Panc1 (cell line): ENCODE results near the gene MICAL2. TPM values are rescaled to one million over a fixed set of nuclear protein-coding genes. Genes with fewer than 3 reads are reported as not detected.

Experiments
- ATAC-seq: fragments of 200-7000 bp; cut with Tn5 transposase; 2 replicates; pipeline ENCODE4 v1.9.1; 2020; ENCODE audit warnings: mild to moderate bottlenecking, moderate library complexity
- BruUV-seq: library from RNA; stranded (reverse); fragments of 400-500 nt; replicated peaks from 2 replicates; lab custom pipeline; 2021; lab: Mats Ljungman, UMichigan
- CTCF ChIA-PET: fragments of 300-600 bp; sonication (Branson Sonifier 250); formaldehyde crosslinking; loops from one replicate; lab custom pipeline; 2022; ENCODE audit warnings: antibody characterized with exemption; lab: Charles Lee
- POLR2A ChIA-PET: fragments of 300-600 bp; sonication (Branson Sonifier 250); formaldehyde crosslinking; loops from one replicate; lab custom pipeline; 2022; ENCODE audit warnings: antibody characterized with exemption; lab: Charles Lee
- DNase-seq: peaks from one replicate; pipeline ENCODE4 v3.0.0-alpha.2; 2010; ENCODE audit warnings: low read depth, low spot score
- H3K27ac ChIP-seq: 2 replicates; pipeline ENCODE4 v1.5.1; 2011; ENCODE audit warnings: mild to moderate bottlenecking, low read length, inconsistent platforms
- H3K27me3 ChIP-seq: fragments of 200-500 bp; sonication (Bioruptor generic); 2 replicates; pipeline ENCODE4 v1.6.0; 2014; ENCODE audit warnings: low read length, inconsistent platforms; ENCODE audit not compliant: control insufficient read depth, insufficient read depth
- H3K36me3 ChIP-seq: fragments of 200-500 bp; sonication (Bioruptor generic); 2 replicates; pipeline ENCODE4 v1.5.1; 2014; ENCODE audit warnings: inconsistent platforms, mild to moderate bottlenecking, low read length, moderate library complexity; ENCODE audit not compliant: control insufficient read depth, insufficient read depth
- H3K4me1 ChIP-seq: 2 replicates; pipeline ENCODE4 v1.5.1; 2011; ENCODE audit warnings: inconsistent platforms, mild to moderate bottlenecking, low read length, moderate library complexity; ENCODE audit not compliant: control insufficient read depth, insufficient read depth
- H3K4me3 ChIP-seq, 2 experiments: 2 replicates each; pipeline ENCODE4 v1.5.1; 2011 to 2012; ENCODE audit warnings: low read depth in 2 of 2, low read length in 2 of 2, mild to moderate bottlenecking in 2 of 2, inconsistent platforms in 1 of 2, moderate library complexity in 1 of 2
- H3K9me3 ChIP-seq: fragments of 200-500 bp; sonication (Bioruptor generic); 2 replicates; pipeline ENCODE4 v1.5.1; 2014; ENCODE audit warnings: low read depth, mild to moderate bottlenecking, inconsistent platforms, low read length, moderate library complexity; ENCODE audit not compliant: control insufficient read depth, insufficient read depth
- POLR2AphosphoS5 ChIP-seq: IDR thresholded peaks from 2 replicates; pipeline ENCODE4 v1.6.1; 2012; ENCODE audit warnings: mild to moderate bottlenecking, low read depth, low read length, moderate library complexity
- SIN3A ChIP-seq: IDR thresholded peaks from 2 replicates; pipeline ENCODE4 v1.6.1; 2012; ENCODE audit warnings: low read depth, mild to moderate bottlenecking, low read length, moderate library complexity, borderline replicate concordance; ENCODE audit not compliant: insufficient read depth
- TCF7L2 ChIP-seq: IDR thresholded peaks from 2 replicates; pipeline ENCODE4 v1.6.1; 2011; ENCODE audit warnings: mild to moderate bottlenecking, low read depth, low read length, inconsistent platforms
- in situ Hi-C: cut with HindIII; loops from 2 replicates; pipeline ENCODE4 v1.10.0; 2016; ENCODE audit warnings: low sequenced_read_pairs, low pct_unique_long_range_greater_than_20kb
- intact Hi-C: fragments of 100-400 bp; cut with micrococcal nuclease; formaldehyde crosslinking; loops from one replicate; pipeline ENCODE4 v1.10.0; 2022; ENCODE audit not compliant: unreplicated experiment
- total RNA-seq: library from RNA; stranded (reverse); gene quantifications from one replicate; pipeline ENCODE4 v1.2.1, GENCODE V29; 2021; ENCODE audit not compliant: unreplicated experiment
- TF ChIP-seq, protein P1 (sequence below): fragments of 450-650 bp; IDR thresholded peaks from 2 replicates; pipeline ENCODE4 v1.5.1; 2017; ENCODE audit warnings: mild to moderate bottlenecking
- TF ChIP-seq, protein P2 (sequence below), 2 experiments: IDR thresholded peaks; 2 replicates each; pipeline ENCODE4 v1.6.1; 2011 to 2012; ENCODE audit warnings: low read depth in 2 of 2, control low read depth in 1 of 2, low read length in 1 of 2, mild to moderate bottlenecking in 1 of 2, moderate library complexity in 1 of 2; ENCODE audit not compliant: insufficient read depth in 1 of 2

MICAL2 gene
- total RNA-seq, 1 experiment from 2014 or later = 199 TPM

DNA sequence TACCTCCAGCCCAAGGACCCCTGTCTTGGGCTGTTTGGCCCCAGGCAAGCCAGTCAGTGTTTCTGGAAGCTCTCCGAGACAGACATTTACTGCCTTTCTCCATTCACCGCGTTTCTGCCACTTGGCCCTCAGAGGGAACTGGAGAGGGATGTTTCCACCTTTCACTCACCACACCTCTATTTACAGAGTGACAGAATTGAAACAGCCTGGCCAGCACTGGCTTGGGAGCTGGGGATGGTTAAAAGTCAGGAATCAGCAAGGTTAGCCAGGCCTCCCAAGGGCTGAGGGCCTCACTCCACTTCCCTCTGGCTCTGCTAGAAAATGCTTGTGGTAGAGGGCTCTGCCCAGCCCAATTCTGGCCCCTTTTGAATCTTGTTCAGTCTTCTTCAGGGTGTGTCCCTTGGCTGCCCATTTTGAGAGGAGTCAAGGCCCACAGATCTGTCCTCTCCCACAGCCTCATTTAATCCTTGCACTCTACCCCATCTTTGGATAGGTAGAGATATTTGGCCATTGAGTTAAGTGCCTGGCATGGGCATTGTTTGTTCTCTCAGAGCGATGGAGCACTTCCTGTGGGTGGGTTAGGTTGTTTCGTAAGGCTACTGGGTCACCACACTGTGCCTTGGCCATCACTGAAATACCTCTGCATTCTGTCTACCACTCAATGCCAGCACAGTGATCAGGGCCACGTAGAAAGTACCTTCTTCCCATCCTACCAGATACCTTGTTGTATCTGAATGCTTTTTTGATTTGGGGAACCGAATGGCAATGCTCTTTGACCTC lies 119.2 kb downstream of the MICAL2 start:
- POLR2A ChIA-PET = no interaction called here
- H3K27ac ChIP-seq = no peak overlapping the region
- in situ Hi-C loops (no loop called here), intact Hi-C loops (loop anchor here (10.0 kb wide), 1 partner anchor 105 kb away; no protein-coding TSS in a partner anchor)
- H3K4me1 ChIP-seq = peaks cover 3% of the 10 kb centered on the region; the same call in 1 of the 2 replicates
- H3K36me3 ChIP-seq = peaks cover 3% of the 10 kb centered on the region; the same call in 1 of the 2 replicates
- no peak overlapping the region for H3K4me3 ChIP-seq
- TF ChIP-seq TCF7L2 = no peak
- TF ChIP-seq, protein P1, sequence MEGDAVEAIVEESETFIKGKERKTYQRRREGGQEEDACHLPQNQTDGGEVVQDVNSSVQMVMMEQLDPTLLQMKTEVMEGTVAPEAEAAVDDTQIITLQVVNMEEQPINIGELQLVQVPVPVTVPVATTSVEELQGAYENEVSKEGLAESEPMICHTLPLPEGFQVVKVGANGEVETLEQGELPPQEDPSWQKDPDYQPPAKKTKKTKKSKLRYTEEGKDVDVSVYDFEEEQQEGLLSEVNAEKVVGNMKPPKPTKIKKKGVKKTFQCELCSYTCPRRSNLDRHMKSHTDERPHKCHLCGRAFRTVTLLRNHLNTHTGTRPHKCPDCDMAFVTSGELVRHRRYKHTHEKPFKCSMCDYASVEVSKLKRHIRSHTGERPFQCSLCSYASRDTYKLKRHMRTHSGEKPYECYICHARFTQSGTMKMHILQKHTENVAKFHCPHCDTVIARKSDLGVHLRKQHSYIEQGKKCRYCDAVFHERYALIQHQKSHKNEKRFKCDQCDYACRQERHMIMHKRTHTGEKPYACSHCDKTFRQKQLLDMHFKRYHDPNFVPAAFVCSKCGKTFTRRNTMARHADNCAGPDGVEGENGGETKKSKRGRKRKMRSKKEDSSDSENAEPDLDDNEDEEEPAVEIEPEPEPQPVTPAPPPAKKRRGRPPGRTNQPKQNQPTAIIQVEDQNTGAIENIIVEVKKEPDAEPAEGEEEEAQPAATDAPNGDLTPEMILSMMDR = no peak
- TF ChIP-seq POLR2AphosphoS5 = no peak
- TF ChIP-seq SIN3A = no peak
- TF ChIP-seq, protein P2, sequence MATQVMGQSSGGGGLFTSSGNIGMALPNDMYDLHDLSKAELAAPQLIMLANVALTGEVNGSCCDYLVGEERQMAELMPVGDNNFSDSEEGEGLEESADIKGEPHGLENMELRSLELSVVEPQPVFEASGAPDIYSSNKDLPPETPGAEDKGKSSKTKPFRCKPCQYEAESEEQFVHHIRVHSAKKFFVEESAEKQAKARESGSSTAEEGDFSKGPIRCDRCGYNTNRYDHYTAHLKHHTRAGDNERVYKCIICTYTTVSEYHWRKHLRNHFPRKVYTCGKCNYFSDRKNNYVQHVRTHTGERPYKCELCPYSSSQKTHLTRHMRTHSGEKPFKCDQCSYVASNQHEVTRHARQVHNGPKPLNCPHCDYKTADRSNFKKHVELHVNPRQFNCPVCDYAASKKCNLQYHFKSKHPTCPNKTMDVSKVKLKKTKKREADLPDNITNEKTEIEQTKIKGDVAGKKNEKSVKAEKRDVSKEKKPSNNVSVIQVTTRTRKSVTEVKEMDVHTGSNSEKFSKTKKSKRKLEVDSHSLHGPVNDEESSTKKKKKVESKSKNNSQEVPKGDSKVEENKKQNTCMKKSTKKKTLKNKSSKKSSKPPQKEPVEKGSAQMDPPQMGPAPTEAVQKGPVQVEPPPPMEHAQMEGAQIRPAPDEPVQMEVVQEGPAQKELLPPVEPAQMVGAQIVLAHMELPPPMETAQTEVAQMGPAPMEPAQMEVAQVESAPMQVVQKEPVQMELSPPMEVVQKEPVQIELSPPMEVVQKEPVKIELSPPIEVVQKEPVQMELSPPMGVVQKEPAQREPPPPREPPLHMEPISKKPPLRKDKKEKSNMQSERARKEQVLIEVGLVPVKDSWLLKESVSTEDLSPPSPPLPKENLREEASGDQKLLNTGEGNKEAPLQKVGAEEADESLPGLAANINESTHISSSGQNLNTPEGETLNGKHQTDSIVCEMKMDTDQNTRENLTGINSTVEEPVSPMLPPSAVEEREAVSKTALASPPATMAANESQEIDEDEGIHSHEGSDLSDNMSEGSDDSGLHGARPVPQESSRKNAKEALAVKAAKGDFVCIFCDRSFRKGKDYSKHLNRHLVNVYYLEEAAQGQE (IDR thresholded peaks at IDR 0.05; ENCODE audit: insufficient read depth in 1 of 2, low read depth in 2 of 2, low read length in 1 of 2) = no peak
- no peaks in the 10 kb centered on the region for H3K27me3 ChIP-seq
- H3K9me3 ChIP-seq = no peaks in the 10 kb centered on the region
- DNase-seq = no peak
- BruUV-seq = no TSS peak
- CTCF ChIA-PET = no interaction called here
- no peak for ATAC-seq

DNA sequence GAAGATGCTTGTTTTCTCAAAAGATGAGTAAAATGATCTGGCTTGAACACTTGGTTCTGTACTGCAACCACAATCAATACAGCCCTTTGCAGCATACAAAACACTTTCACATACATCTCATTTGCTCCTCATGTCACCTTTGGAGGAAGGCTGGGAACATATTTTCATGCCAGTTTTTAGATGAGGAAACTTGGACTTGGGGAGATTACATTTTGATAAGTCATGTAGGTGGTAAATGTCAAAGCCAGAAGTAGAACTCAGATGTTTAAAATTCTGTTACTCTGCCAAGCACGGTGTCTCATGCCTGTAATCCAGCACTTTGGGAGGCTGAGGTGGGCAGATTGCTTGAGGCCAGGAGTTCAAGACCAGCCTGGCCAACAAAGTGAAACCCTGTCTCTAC lies 121.8 kb downstream of the MICAL2 start:
- DNase-seq = no peak
- H3K4me3 ChIP-seq = no peak overlapping the region
- BruUV-seq = no TSS peak
- CTCF ChIA-PET = no interaction called here
- H3K27ac ChIP-seq = no peak overlapping the region
- H3K4me1 ChIP-seq = peaks cover 13% of the 10 kb centered on the region
- peaks cover 5% of the 10 kb centered on the region for H3K36me3 ChIP-seq
- in situ Hi-C loops = no loop called here
- intact Hi-C loops = loop anchor here (10.0 kb wide), 1 partner anchor 107 kb away; no protein-coding TSS in a partner anchor
- H3K9me3 ChIP-seq = no peaks in the 10 kb centered on the region
- no peak for ATAC-seq
- H3K27me3 ChIP-seq = no peaks in the 10 kb centered on the region
- TF ChIP-seq POLR2AphosphoS5 = no peak
- TF ChIP-seq, protein P2 (IDR thresholded peaks at IDR 0.05; ENCODE audit: insufficient read depth in 1 of 2, low read depth in 2 of 2, low read length in 1 of 2) = no peak
- TF ChIP-seq, protein P1 = no peak
- TF ChIP-seq SIN3A = no peak
- no peak for TF ChIP-seq TCF7L2
- POLR2A ChIA-PET = no interaction called here
